Stimulated activated CD4-positive, alpha-beta T cell treated with anti-CD3 and anti-CD28 coated beads, Interleukin-12 subunit alpha, Interleukin-12 subunit beta, amount 100 ng/mL, for 48 hours (primary cell): ENCODE data around the gene POT1.
"Not testable (repeated sequence)": the region's sequence is repeated elsewhere in the genome, so short reads cannot be mapped to it uniquely, and the experiment has no call there.

Source experiments
- DNase-seq, 3 donors: peaks; one replicate each; pipeline ENCODE4 v3.0.0-alpha.2; 2020; ENCODE audit warnings: low read depth in 2 of 3, low spot score in 1 of 3

The POT1 gene, protein sequence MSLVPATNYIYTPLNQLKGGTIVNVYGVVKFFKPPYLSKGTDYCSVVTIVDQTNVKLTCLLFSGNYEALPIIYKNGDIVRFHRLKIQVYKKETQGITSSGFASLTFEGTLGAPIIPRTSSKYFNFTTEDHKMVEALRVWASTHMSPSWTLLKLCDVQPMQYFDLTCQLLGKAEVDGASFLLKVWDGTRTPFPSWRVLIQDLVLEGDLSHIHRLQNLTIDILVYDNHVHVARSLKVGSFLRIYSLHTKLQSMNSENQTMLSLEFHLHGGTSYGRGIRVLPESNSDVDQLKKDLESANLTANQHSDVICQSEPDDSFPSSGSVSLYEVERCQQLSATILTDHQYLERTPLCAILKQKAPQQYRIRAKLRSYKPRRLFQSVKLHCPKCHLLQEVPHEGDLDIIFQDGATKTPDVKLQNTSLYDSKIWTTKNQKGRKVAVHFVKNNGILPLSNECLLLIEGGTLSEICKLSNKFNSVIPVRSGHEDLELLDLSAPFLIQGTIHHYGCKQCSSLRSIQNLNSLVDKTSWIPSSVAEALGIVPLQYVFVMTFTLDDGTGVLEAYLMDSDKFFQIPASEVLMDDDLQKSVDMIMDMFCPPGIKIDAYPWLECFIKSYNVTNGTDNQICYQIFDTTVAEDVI

GRCh38 chr7:124929467-124930172 is at the start of gene POT1:
Gene POT1, minus strand, starts transcription at chr7:124929825. Its CDS starts 32,652 bp downstream, at chr7:124897173.
- DNase-seq: peak; percentile 93 to 97 (median 95)

- DNase-seq: not testable (repeated sequence)
Observed at GRCh38 chr7:124975131-124975530, 45.5 kb upstream of the POT1 start.

- DNase-seq: no peak
Observed at GRCh38 chr7:124965553-124965952, 35.9 kb upstream of the POT1 start.

- DNase-seq: no peak
Observed at GRCh38 chr7:124959676-124960075, 30.1 kb upstream of the POT1 start.

GRCh38 chr7:124957952-124958351 is 28.3 kb upstream of the POT1 start:
- DNase-seq: not testable (repeated sequence)

DNA sequence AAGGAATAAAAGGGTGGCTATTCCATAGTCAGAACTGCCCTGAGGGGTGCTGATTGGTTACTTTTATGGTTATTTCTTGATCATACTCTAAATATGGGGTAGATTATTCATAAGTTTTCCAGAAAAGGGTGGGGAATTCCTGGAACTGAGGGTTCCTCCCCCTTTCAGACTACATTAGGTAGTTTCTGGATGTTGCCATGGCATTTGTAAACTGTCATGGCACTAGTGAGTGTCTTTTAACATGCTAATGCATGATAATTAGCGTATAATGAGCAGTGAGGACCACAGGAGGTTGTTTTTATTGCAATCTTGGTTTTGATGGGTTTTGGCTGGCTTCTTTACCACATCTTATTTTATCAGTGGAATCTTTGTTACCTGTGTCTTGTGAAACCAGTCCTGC is 26.5 kb upstream of the POT1 start:
- no peak for DNase-seq

GRCh38 chr7:124954790-124955189 is 25.2 kb upstream of the POT1 start:
- no peak for DNase-seq

DNA sequence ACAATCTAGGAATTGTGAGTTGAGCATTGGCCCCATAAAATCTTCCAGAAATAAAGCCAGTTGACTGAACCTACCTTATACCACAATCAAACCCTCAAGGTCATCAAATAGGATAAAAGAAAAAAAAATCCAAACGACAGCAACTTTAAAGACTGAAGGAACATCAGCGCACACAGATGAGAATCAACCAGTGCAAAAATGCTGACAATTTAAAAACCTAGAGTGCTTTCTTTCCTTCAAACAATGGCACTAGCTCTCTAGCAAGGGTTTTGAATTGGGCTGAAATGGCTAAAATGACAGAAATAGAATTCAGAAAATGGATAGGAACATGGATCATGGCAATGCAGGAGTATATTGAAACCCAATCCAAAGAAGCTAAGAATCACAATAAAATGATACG is 16.1 kb upstream of the POT1 start:
- no peak for DNase-seq

DNA sequence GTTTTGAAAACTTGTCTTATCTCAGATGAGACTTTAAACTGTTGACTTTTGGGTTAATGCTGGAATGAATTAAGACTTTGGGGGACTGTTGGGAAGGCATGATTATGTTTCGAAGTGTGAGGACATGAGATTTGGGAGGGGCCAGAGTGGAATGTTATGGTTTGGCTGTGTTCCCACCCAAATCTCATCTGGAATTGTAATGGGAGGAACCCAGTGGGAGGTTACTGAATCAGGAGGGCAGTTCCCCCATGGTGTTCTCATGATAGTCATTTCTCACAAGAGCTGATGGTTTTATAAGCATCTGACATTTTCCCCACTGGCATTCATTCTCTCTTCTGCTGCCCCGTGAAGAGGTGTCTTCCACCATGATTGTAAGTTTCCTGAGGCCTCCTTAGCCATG is 13.8 kb upstream of the POT1 start:
- DNase-seq: no peak

DNA sequence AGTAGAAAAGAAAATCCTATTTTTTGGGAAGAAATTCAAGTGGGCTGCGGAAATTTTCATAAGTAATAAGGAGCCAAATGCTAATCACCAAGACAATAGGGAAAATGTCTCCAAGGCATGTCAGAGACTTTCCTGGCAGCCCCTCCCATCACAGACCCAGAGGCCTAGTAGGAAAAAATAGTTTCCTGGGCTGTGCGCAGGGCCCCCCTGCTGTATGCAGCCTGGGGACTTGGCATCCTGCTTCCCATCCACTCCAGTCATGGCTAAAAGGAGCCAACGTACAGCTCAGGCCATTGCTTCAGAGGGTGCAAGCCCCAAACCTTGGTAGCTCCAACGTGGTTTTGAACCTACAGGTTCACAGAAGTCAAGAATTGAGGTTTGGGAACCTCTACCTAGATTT is 12.8 kb upstream of the POT1 start:
- DNase-seq: no peak

GRCh38 chr7:124940306-124940705 is 10.7 kb upstream of the POT1 start:
- no peak for DNase-seq

DNA sequence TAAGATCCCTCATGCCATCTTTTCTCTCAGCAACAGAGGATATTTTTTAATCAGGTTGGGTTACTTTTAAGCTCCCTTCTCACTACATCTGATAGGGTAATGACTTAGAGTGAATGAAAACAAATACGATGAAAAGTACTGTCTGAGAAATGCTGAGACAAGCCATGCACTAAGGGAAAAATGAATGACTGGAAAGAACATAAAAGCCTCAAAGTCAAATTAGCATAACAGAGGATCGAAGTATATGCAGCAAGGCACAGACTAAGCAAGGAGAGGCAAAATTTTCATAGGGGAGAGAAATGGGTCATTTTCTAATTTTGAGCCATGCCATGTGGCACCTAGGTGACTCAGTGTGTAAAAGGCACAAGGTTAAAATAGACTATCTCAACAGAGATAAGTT is 8.5 kb upstream of the POT1 start:
- DNase-seq: no peak

- DNase-seq: no peak
Observed at GRCh38 chr7:124937076-124937475, 7.5 kb upstream of the POT1 start.

DNA sequence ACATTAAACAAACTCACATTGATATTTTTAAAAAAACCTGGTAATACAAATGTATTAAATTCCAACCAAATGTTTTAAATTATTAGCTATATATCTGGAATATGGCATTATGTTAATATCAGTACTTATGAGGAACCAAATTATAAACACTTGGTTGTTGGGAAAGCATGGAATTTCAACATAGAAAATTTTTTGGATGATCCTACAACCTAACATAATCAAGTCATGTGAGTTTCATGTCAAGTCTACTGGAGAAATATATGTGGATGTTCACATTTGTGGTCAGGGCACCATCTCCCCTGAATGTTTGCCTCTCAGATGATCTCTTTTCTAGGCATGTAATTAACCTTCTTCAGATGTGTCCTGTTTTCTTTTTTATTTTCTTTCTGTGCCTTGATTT is 5.2 kb upstream of the POT1 start:
- no peak for DNase-seq

DNA sequence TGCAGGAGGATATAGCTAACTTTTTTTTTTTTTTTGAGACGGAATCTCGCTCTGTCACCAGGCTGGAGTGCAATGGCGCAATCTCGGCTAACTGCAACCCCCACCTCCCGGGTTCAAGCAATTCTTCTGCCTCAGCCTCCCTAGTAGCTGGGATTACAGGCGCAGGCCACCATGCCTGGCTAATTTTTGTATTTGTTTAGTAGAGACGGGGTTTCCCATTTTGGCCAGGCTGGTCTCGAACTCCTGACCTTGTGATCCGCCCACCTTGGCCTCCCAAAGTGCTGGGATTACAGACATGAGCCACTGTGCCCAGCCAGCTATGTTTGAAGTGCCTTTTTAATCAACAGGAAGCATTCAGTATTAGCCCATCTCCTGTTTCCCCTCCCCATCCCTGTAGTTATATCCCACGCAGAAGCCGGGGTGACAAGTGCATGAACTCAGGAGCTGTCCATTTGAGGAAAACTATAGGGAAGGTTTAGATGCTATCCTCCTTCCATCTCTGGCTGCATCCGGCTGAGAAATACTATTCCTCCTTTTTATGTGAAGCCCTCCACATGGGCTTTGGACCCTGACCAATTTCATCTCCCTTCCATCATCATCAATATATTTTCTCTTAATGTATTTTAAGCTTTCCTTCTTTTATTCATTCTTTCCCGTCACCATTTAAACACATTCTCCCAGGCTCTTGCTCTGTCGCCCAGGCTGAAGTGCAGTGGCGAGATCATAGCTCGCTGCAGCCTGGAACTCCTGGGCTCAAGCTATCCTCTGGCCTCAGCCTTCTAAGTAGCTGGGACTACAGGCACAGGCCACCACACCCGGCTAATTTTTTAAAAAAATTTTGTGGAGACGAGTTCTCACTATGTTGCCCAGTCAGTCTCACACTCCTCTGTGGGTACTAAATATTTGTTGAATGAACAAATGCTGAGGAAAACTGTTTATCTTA is 1.3 kb upstream of the POT1 start:
- DNase-seq: no peak

DNA sequence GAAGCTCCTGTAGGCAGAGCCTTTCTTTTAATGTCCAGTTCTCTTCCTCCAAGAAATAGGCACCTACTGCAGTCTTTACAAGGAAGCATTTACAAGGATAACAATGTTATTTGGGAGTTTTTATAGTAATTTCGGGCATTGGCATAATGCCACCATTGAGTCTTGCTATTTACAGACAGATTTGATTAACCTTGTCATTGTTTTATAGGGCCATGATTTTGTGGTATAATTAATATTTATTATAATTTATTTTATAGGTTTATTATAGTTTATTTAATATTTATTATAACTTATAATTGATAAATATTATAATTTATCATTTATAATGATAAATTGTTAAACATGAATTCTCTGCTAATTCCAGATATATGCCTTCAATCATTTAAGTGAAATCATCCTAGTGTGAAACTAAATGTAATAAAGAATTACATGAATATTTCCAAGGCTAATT is 573 bp upstream of the POT1 start:
- DNase-seq: no peak

DNA sequence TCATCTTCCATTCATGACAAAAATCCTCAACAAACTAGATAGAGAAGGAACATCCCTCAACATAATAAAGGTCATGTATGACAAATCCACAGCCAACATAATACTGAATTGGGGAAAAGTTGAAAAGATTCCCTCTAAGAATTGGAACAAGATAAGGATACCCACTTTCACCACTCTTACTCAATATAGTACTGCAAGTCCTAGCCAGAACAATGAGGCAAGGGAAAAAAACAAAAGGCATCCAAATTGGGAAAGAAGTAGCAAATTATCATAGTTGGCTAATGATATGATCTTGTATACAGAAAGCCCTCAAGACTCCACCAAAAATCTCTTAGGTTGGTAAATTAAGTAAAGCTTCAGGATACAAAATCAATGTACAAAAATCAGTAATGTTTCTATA is 4.7 kb downstream of the POT1 start:
- no peak for DNase-seq

DNA sequence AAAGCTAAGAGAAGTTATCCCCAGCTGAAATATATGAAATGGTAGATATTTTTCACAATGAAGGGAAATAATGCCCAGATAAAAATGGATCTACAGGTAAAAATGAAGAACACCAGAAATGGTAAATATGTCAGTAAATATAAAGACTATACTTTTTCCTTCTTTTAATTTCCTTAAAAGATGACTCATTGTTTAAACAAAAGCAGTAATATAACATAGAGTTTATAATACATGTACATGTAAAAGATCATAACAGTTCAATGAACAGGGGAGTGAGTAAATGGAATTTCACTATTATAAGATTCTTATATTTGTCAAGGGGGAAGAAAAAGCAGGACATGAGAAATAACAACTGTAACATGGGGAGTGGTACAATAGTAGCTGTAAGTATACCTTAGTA is 7.4 kb downstream of the POT1 start:
- no peak for DNase-seq

- no peak for DNase-seq
Observed at GRCh38 chr7:124919841-124920240, 9.8 kb downstream of the POT1 start.

DNA sequence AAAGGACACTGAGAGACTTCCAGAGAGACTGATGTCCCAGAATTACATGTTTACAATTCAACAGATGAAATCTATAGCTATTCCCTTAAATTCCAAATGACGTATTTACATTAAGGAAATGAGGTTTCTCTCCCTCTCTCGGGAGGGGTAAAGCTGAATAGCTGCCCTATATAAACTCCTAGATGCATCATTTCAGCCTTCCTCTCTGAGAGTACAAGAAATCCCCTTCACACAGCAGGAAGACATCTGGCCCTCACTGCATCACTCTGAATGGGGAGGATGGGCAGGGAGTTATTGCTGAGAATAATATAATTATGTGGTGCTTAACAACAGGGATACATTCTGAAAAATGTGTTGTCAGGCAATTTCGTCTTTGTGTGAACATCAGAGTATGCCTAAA is 11.0 kb downstream of the POT1 start:
- DNase-seq: no peak

DNA sequence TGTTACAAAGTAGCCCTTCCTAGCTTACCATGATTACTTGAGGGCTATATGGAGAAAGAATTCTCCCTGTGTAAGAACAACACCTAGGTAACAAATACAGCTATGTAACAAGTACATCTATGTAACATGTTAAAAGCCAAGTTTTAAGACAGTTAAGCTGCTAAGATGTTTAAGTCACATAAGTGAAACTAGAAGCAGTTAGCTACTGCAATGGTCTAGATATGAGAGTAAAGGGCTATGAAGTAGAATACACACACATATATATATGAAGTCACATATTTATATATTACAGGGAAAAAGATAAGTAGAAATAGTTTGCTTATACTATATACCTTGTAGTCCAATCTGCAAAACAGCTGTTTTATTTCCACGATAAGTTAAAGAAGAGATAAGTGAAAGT is 14.4 kb downstream of the POT1 start:
- DNase-seq: no peak
